HepG2 (cell line): Measurements from ENCODE around the gene IARS2. TPM values are rescaled to one million over a fixed set of nuclear protein-coding genes. Genes with fewer than 3 reads are reported as not detected.

ENCODE experiments used
- ARHGAP35 ChIP-seq: sonication (generic); formaldehyde crosslinking; IDR thresholded peaks from 2 replicates; pipeline ENCODE4 v1.9.0; 2022; ENCODE audit warnings: mild to moderate bottlenecking, inconsistent platforms, moderate library complexity, missing genetic modification reagents, borderline replicate concordance
- CSRNP1 ChIP-seq: sonication (generic); formaldehyde crosslinking; IDR thresholded peaks from 2 replicates; pipeline ENCODE4 v1.8.1; 2023; ENCODE audit warnings: mild to moderate bottlenecking, missing genetic modification reagents
- DPF2 ChIP-seq: sonication (generic); formaldehyde crosslinking; IDR thresholded peaks from 2 replicates; pipeline ENCODE4 v1.4.0; 2020; ENCODE audit warnings: mild to moderate bottlenecking, low read depth, missing genetic modification reagents, borderline replicate concordance
- EEA1 ChIP-seq: sonication (generic); formaldehyde crosslinking; IDR thresholded peaks from 2 replicates; pipeline ENCODE4 v1.5.1; 2020; ENCODE audit warnings: mild to moderate bottlenecking, missing genetic modification reagents, borderline replicate concordance
- FOXM1 ChIP-seq: sonication (generic); formaldehyde crosslinking; IDR thresholded peaks from 2 replicates; pipeline ENCODE4 v1.5.0; 2020; ENCODE audit warnings: missing genetic modification reagents
- GPN1 ChIP-seq: sonication (generic); formaldehyde crosslinking; IDR thresholded peaks from 2 replicates; pipeline ENCODE4 v1.5.1; 2020; ENCODE audit warnings: missing genetic modification reagents, borderline replicate concordance
- ISL2 ChIP-seq: sonication (generic); formaldehyde crosslinking; IDR thresholded peaks from 2 replicates; pipeline ENCODE4 v1.5.0; 2020; ENCODE audit warnings: missing genetic modification reagents
- MAF1 ChIP-seq: sonication (generic); formaldehyde crosslinking; IDR thresholded peaks from 2 replicates; pipeline ENCODE4 v1.5.0; 2020; ENCODE audit warnings: missing genetic modification reagents, borderline replicate concordance
- SP4 ChIP-seq: sonication (generic); formaldehyde crosslinking; IDR thresholded peaks from 2 replicates; pipeline ENCODE4 v1.8.1; 2023; ENCODE audit warnings: mild to moderate bottlenecking, missing genetic modification reagents
- ZBTB8A ChIP-seq: sonication (generic); formaldehyde crosslinking; IDR thresholded peaks from 2 replicates; pipeline ENCODE4 v1.4.0; 2020; ENCODE audit warnings: mild to moderate bottlenecking, low read depth, missing genetic modification reagents, borderline replicate concordance
- ZNF10 ChIP-seq: sonication (generic); formaldehyde crosslinking; IDR thresholded peaks from 2 replicates; pipeline ENCODE4 v1.4.0; 2020; ENCODE audit warnings: mild to moderate bottlenecking, low read depth, missing genetic modification reagents, borderline replicate concordance
- ZNF274 ChIP-seq: sonication (generic); formaldehyde crosslinking; IDR thresholded peaks from 2 replicates; pipeline ENCODE4 v1.5.1; 2020; ENCODE audit warnings: mild to moderate bottlenecking, missing genetic modification reagents
- ZNF337 ChIP-seq: sonication (generic); formaldehyde crosslinking; IDR thresholded peaks from 2 replicates; pipeline ENCODE4 v1.5.1; 2020; ENCODE audit warnings: missing genetic modification reagents, low read depth, mild to moderate bottlenecking, borderline replicate concordance
- ZNF547 ChIP-seq: sonication (generic); formaldehyde crosslinking; IDR thresholded peaks from 2 replicates; pipeline ENCODE4 v1.5.1; 2020; ENCODE audit warnings: mild to moderate bottlenecking, missing genetic modification reagents
- ZNF574 ChIP-seq: sonication (generic); formaldehyde crosslinking; IDR thresholded peaks from 2 replicates; pipeline ENCODE4 v1.4.0; 2020; ENCODE audit warnings: missing genetic modification reagents
- ZNF598 ChIP-seq: sonication (generic); formaldehyde crosslinking; IDR thresholded peaks from 2 replicates; pipeline ENCODE4 v1.5.1; 2020; ENCODE audit warnings: mild to moderate bottlenecking, missing genetic modification reagents, borderline replicate concordance
- ZNF749 ChIP-seq: sonication (generic); formaldehyde crosslinking; IDR thresholded peaks from 2 replicates; pipeline ENCODE4 v1.8.0; 2022; ENCODE audit warnings: mild to moderate bottlenecking, missing genetic modification reagents, moderate library complexity, borderline replicate concordance
- ZNF75D ChIP-seq: sonication (generic); formaldehyde crosslinking; IDR thresholded peaks from 2 replicates; pipeline ENCODE4 v1.8.1; 2023; ENCODE audit warnings: missing genetic modification reagents, mild to moderate bottlenecking, borderline replicate concordance
- ZNF841 ChIP-seq: sonication (generic); formaldehyde crosslinking; IDR thresholded peaks from 2 replicates; pipeline ENCODE4 v1.8.1; 2023; ENCODE audit warnings: missing genetic modification reagents, borderline replicate concordance
- polyA plus RNA-seq, 8 experiments: library from polyadenylated mRNA; depleted of rRNA in 3 of 8; stranded (reverse) in 7 of 8; unstranded in 1 of 8; fragments of >200 nt; fragmentation: Illumina TruSeq in 4 of 8; extraction: Trizol in 4 of 8; gene quantifications; 2 replicates each; pipeline versions ENCODE4 v1.2.1 to v1.2.3, GENCODE V29; 2011 to 2016; ENCODE audit warnings: low read depth in 4 of 8, missing spikeins in 1 of 8, mixed read lengths in 1 of 8; ENCODE audit not compliant: insufficient read depth in 1 of 8
- total RNA-seq, 5 experiments: library from RNA; depleted of rRNA; stranded (reverse); fragments of >200 nt; fragmentation: Illumina TruSeq; extraction: Trizol; gene quantifications; 2 replicates each; pipeline ENCODE4 v1.2.3, GENCODE V29; 2016; ENCODE audit warnings: low read depth in 1 of 5
- TF ChIP-seq, protein P1 (sequence below): sonication (generic); formaldehyde crosslinking; IDR thresholded peaks from 2 replicates; pipeline ENCODE4 v1.4.0; 2020; ENCODE audit warnings: missing genetic modification reagents

Gene IARS2
- total and polyA plus RNA-seq, 2 of the 13 experiments (the other 11 are each of a cell fraction or from before 2014, with no cell fraction given), result 28.6 to 122 TPM

DNA sequence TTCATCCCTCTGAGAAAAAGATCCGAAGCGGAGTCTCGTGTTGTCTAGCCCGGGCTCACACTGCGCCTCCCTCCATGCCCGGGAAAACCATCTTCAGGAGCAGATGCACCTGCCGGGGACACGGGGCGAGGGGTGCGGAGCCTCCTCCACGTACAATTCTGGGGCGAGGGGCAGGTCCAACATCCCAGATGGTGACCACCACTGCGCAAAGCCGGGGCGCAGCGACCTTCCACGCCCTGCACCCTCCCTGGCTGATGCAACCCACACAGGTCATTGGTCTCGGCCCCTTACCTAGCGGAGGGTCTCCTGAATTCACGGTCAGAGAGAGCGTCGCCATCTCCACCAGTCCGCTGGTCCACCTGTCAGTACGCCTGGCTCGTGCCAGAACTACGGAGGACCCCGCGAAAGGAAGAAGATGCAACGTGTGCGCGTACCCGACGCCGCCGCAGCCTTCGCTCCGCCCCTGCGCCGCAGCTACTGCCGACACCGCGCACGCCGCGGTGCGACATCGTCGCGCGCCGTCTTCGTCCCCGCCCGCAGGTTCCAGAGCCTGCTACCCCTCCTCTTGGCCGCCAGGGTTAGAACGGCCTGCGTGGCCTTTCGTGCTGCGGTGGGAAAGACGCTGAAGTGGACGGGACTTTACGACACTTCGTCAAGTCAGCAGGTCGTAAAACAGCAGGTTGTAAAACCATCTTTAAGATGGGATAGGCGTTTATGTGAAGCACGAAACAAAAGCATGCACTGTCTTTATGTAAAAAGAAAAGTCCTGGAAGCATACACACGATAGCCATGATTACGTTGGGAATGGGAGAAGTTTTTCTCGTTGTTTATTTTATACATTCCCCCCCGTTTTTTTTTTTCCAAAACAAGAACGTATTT, 47.6 kb upstream of the IARS2 start, which contains the start of gene EPRS1 (continued):
- TF ChIP-seq ZBTB8A (CRISPR knock-in tag), result no peak
- TF ChIP-seq ARHGAP35 (CRISPR knock-in tag), result peak; percentile 45; the same call in 1 of the 2 replicates
- no peak for TF ChIP-seq ZNF75D (CRISPR knock-in tag)
- no peak; the same call in 1 of the 2 replicates for TF ChIP-seq EEA1 (CRISPR knock-in tag)
- TF ChIP-seq, protein P1, sequence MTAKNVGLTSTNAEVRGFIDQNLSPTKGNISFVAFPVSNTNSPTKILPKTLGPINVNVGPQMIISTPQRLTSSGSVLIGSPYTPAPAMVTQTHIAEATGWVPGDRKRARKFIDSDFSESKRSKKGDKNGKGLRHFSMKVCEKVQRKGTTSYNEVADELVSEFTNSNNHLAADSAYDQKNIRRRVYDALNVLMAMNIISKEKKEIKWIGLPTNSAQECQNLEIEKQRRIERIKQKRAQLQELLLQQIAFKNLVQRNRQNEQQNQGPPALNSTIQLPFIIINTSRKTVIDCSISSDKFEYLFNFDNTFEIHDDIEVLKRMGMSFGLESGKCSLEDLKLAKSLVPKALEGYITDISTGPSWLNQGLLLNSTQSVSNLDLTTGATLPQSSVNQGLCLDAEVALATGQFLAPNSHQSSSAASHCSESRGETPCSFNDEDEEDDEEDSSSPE (CRISPR knock-in tag), result peak; percentile 82
- no peak for TF ChIP-seq ZNF10 (CRISPR knock-in tag)
- no peak for TF ChIP-seq ZNF749 (CRISPR knock-in tag)
- peak; percentile 93 for TF ChIP-seq ZNF574 (CRISPR knock-in tag)
- TF ChIP-seq SP4 (CRISPR knock-in tag), result peak; percentile 78
- no peak for TF ChIP-seq MAF1
- TF ChIP-seq ZNF598 (CRISPR knock-in tag), result peak; percentile 69; the same call in 1 of the 2 replicates
- no peak for TF ChIP-seq DPF2 (CRISPR knock-in tag)
- TF ChIP-seq ZNF337 (CRISPR knock-in tag), result no peak
- no peak for TF ChIP-seq ZNF841 (CRISPR knock-in tag)
- TF ChIP-seq ZNF274, result peak; percentile 72; the same call in 1 of the 2 replicates
- TF ChIP-seq FOXM1 (CRISPR knock-in tag), result no peak
- TF ChIP-seq ISL2 (CRISPR knock-in tag), result peak; percentile 66
- TF ChIP-seq GPN1 (CRISPR knock-in tag), result no peak
- peak; percentile 77; the same call in 1 of the 2 replicates for TF ChIP-seq ZNF547 (CRISPR knock-in tag)
- 0 out of 2 replicates have a peak, but pooled peaks have one; percentile 79 for TF ChIP-seq CSRNP1 (CRISPR knock-in tag)
